GM12891 (cell line): Measurements from ENCODE around the gene ZDHHC14.

Experiments used
- DNase-seq: peaks from one replicate; pipeline ENCODE4 v3.0.0; 2011; ENCODE audit warnings: low spot score; ENCODE audit not compliant: insufficient read length
- FAIRE-seq: peaks from 2 replicates; lab custom pipeline; 2011; peaks lifted over from hg19 to GRCh38; lab: Jason Lieb, UNC
- PAX5 ChIP-seq: IDR thresholded peaks from 2 replicates; pipeline ENCODE4 v1.6.1; 2011; ENCODE audit warnings: low read length, moderate library complexity, mild to moderate bottlenecking; ENCODE audit not compliant: insufficient read depth, severe bottlenecking
- POLR2A ChIP-seq: IDR thresholded peaks from 2 replicates; pipeline ENCODE4 v1.6.1; 2011; ENCODE audit warnings: low read depth, low read length, control low read depth
- POLR2AphosphoS5 ChIP-seq: IDR thresholded peaks from 2 replicates; pipeline ENCODE4 v1.6.1; 2011; ENCODE audit warnings: low read depth, low read length, control low read depth
- POU2F2 ChIP-seq: IDR thresholded peaks from 2 replicates; pipeline ENCODE4 v1.6.1; 2011; ENCODE audit warnings: low read depth, mild to moderate bottlenecking, control low read depth, low read length, moderate library complexity
- SPI1 ChIP-seq: IDR thresholded peaks from 2 replicates; pipeline ENCODE4 v1.6.1; 2011; ENCODE audit warnings: low read depth, low read length, control low read depth
- TAF1 ChIP-seq: IDR thresholded peaks from 2 replicates; pipeline ENCODE4 v1.6.1; 2011; ENCODE audit warnings: low read depth, low read length, control low read depth

ZDHHC14 gene

DNA sequence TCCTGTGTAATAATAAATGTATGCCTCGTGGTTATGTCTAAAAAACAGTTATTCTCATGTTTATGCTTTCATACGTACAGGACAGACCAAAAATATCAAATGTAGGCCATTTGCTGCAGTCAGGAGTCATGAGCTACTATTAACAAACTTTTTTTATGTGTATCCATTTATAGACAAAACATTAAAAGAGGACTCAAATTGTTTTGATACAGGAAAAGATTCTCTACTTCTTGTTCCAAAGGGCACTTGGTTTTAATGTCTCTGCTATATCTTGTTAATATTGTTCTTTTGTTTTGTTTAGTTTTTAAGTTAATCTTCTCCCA lies 155.2 kb downstream of the ZDHHC14 start:
- FAIRE-seq (no peak), DNase-seq (no peak)
- TF ChIP-seq SPI1, result no peak
- TF ChIP-seq POLR2A, result no peak
- TF ChIP-seq PAX5, result no peak
- TF ChIP-seq POLR2AphosphoS5, result no peak
- no peak for TF ChIP-seq TAF1
- TF ChIP-seq POU2F2, result no peak

DNA sequence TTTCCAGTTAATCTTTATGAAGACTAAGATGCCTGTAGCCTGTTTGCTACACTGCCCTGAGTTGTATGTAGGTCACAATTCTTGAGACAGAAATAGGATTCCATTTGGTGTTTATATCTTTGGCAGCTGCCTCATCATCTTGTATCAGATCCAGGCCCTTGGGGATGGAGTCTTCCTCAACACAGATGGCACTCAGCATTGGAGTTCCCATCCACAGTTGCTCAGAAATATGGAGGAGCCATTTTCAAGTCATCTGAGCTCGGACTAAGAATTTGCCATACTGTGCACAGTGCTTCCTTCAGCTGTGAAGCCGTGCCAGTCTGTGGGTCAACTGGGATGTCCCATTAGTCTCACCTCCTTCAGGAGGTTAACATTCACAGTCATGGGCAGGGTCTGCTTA lies 156.6 kb downstream of the ZDHHC14 start:
- TF ChIP-seq POLR2AphosphoS5, result no peak
- no peak for TF ChIP-seq PAX5
- no peak for TF ChIP-seq POLR2A
- TF ChIP-seq TAF1, result no peak
- TF ChIP-seq POU2F2, result no peak
- no peak for TF ChIP-seq SPI1

DNA sequence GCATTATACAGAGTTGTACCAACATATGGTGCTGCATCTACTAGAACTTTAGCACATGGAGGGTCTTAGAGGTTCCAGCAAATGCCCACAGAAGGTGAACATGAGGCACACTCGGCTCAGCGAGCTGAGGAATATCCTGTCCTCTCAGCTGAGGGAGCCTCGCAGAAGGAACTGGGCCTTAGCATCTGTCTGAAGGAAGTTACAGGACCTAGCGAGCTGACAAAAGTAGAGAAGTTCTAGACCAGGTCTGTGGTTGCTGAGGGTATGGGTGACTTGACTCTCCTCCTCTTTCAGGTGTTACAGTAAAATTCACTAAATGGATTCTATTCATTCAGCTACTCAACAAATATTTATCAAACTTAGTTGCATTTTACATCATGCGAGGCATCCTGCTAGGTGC lies 157.2 kb downstream of the ZDHHC14 start:
- TF ChIP-seq POU2F2, result no peak
- TF ChIP-seq PAX5, result no peak
- TF ChIP-seq POLR2AphosphoS5, result no peak
- no peak for TF ChIP-seq POLR2A
- FAIRE-seq, result no peak
- DNase-seq, result no peak

More for the DNA sequence above, 156.6 kb downstream of the ZDHHC14 start:
- FAIRE-seq (no peak), DNase-seq (no peak)

DNA sequence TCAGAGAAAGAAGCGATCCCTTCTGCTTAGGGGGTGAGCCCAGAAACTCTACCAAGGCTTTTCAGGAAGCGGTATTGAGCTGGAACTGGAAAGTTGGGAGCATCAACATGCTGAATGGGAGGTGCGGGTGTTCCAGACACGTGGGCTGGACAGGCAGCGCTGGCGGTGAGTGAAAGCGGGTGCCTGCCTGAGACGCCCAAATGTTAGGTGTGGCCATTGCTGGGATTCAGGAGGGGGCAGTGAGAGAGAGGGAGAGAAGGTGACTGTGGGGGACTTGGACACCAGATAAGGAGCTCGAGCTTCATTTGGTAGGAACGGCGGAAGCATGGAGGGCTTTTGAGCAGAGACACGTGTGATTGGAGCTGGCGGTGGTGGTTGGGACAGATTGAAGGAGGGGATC lies 157.7 kb downstream of the ZDHHC14 start:
- FAIRE-seq (no peak), DNase-seq (no peak)
- no peak for TF ChIP-seq SPI1
- TF ChIP-seq PAX5, result no peak
- TF ChIP-seq POLR2AphosphoS5, result no peak
- TF ChIP-seq POU2F2, result no peak
- no peak for TF ChIP-seq POLR2A

DNA sequence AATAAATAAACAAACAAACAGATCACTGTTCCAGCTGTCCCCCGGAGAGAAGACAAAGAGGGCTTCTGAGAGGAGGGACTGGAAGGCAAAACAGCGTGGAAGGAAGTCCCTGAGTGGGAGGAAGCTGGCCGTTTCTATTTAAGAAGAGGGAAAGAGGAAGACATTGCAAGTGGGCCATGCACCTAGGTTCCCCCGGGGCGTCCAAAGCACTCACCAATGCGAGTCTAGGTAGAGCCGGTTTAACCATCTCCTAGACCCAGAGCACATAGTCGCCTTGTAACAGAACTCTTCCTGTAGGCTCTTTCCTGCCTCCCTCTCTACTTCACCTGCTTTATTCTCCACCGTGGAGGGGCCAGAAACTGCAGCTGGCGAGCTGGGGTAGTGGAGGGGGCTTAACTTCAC lies 158.4 kb downstream of the ZDHHC14 start:
- FAIRE-seq (no peak), DNase-seq (no peak)
- TF ChIP-seq PAX5 (no peak), POU2F2 (no peak), POLR2A (no peak), SPI1 (no peak), TAF1 (no peak), POLR2AphosphoS5 (no peak)

DNA sequence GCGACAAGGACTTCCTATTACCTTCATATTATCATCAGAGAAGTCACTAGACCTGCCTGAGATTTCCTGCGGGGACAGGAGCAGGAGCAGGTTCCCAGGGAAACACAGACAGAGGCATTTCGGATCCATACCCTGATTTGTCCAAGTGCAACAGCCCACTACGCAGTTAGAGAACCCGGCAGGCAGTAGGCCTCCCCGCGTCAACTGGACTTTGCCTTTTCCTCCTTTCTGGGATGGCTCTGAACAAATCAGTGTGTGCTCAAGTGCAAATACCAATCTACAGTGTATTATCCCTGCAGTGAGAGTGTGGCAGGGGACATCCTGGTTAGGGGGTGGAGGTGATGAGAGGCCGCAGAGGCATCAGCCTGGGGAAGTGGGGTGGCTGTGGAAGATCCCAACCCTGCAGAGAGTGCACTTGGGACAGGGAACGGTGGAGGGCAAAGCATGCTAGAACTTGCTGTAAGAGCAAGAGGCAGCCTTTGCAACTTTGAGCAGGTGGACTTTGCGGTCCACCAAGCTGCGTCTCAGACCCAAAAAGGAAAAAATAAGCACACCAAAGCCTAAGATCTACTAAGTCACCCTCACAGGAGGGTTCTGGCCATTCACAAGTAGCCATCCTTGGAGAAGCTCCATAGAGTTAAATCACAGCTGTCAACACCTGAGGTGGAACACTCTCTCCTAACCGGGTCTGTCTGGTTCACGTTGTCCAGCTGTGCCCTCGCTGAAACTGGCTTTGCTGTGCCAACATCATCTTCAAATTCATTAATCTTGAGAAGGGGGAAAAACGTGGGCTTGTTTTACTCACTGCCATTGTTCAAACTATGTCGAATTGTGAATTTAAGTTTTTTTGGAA lies 159.1 kb downstream of the ZDHHC14 start:
- DNase-seq (no peak), FAIRE-seq (no peak)
- TF ChIP-seq PAX5, result no peak
- no peak for TF ChIP-seq POLR2AphosphoS5

DNA sequence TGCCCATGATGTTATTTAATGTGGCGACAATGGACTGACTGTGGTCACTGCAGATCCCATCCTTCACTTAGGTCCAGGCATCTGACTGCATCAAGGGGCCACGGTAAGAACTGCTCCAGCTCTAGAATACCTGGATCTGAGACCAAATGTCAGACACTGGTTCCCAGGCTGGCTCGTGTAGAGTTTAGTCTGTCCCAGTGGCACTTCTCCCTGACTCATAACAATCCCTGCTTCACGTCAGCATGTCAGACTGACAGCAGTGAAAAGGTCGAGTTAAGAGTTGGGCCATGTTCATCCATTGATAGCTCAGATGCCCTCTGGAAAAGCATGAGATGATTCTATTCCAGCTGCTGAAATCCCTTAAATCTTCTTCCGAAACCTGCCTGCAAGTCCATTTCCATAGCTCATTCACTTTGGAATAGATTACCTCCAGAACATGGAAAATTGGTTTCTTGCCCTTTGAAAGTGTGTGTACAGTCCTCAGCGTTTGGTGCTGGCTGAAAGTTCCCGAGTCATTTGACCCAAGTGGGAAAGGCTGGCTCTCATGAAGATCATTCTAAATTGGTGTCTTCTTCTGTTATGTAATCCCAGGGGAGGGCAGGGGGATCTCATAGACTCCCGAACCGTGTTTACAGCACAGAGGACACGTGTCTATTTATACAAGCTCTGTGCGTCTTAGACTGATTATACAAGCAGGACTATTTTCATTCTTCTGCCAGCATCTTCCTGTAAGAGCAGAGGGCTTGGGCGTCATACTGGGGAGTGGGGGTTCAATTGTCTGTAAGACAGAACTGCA lies 160.8 kb downstream of the ZDHHC14 start:
- TF ChIP-seq POU2F2, result no peak
- TF ChIP-seq TAF1, result no peak
- no peak for TF ChIP-seq SPI1
- TF ChIP-seq POLR2AphosphoS5, result no peak
- no peak for TF ChIP-seq PAX5
- TF ChIP-seq POLR2A, result no peak
- FAIRE-seq (no peak), DNase-seq (no peak)

DNA sequence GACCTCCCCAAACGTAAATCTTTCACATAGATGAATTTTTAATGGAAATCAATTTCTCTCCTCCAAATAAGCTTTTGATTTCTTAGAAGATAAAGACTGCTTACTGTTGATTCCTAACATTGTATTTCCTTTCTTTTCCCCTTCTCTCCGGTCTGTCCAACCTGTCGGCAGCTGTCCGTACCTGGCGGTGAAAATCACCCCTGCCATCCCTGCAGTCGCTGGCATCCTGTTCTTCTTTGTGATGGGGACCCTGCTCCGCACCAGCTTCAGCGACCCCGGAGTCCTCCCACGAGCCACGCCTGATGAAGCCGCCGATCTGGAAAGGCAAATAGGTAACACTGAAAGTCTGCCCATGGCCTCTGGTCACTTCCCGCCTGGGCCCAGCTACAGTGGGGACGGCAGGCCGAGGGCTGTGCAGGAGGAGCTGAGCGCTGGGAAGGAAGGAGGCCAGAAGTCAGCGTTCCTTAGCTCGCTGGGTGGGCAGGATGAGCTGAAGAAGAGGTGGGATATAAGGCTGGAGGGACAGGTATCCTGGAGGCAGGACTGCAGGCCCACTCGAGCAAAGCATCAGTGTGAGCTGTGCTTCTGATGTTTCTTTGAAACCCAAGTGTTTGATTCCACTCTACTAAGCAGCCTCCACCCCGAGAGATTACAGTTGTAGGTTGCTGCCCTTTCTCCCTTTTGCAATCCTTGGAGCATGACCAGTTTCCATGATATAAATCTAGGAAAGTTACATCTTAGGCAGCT lies 161.6 kb downstream of the ZDHHC14 start:
- no peak for FAIRE-seq
- no peak for TF ChIP-seq POU2F2

DNA sequence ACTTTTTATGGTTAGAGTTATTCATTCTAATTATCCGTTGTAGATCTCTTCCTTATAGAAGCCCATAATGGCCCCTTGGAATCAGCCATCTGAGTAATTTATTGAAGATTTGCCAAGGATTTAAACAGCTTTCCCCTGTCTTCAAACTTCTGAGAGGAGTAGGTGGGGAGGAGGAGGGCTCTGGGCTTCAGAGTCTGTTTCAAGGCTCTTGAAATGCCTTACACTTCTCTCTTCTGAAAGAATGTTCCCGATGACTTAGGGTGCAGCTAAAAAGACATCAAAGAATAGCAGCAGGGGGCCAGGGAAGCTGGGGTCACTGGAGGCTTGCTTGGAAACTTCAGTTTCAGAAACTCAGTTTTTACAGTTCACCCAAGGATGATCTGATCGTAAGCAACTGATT lies 165.3 kb downstream of the ZDHHC14 start:
- DNase-seq, result no peak
- no peak for FAIRE-seq
- no peak for TF ChIP-seq POLR2AphosphoS5
- TF ChIP-seq SPI1, result no peak
- TF ChIP-seq PAX5, result no peak
- TF ChIP-seq TAF1, result no peak
- TF ChIP-seq POU2F2, result no peak

More for the DNA sequence above, 161.6 kb downstream of the ZDHHC14 start:
- DNase-seq, result no peak

DNA sequence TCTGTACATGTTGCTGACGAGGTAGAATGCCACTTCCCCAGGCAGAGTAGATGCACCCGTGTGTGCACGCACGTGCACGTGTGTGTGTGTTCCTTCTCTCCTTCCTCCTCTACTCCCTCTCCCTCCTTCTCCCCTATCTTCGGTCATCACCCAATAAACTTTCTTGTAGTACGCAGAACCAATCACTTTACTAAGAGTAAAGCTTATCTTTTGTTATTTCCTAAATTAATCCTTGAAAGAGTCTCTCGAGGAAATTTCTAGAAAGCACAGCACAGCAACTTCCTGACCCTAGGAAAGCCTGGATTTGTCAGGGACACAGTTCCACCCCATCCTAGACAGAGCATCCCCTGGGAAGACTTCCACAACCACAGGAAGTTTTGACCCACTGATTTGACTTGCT lies 166.1 kb downstream of the ZDHHC14 start:
- FAIRE-seq, result no peak
- TF ChIP-seq POLR2AphosphoS5, result no peak
- TF ChIP-seq POU2F2, result no peak
- TF ChIP-seq TAF1, result no peak
- no peak for TF ChIP-seq SPI1
- no peak for TF ChIP-seq PAX5
- TF ChIP-seq POLR2A, result no peak
- no peak for DNase-seq
